Neural cell (in vitro differentiated cells): ENCODE data around the gene MACF1.
"Not testable (repeated sequence)": the region's sequence is repeated elsewhere in the genome, so short reads cannot be mapped to it uniquely, and the experiment has no call there.

Experiments used
- CTCF ChIP-seq: fragments of 450-650 bp; IDR thresholded peaks from 2 replicates; pipeline ENCODE4 v1.5.1; 2014; ENCODE audit warnings: antibody characterized with exemption, mild to moderate bottlenecking, moderate library complexity; ENCODE audit not compliant: poor library complexity, severe bottlenecking
- EP300 ChIP-seq: fragments of 450-650 bp; conservative IDR thresholded peaks from 2 replicates; pipeline ENCODE4 v1.6.1; 2014; ENCODE audit warnings: antibody characterized with exemption, mild to moderate bottlenecking, moderate library complexity; ENCODE audit not compliant: poor library complexity, severe bottlenecking
- EZH2 ChIP-seq: fragments of 200-600, 300-800 bp; shearing (Covaris generic), sonication (generic); IDR thresholded peaks from 2 replicates; pipeline ENCODE4 v1.6.1; 2014; ENCODE audit warnings: antibody characterized with exemption, low read length, borderline replicate concordance, mild to moderate bottlenecking; ENCODE audit not compliant: insufficient read depth, poor library complexity, severe bottlenecking
- POLR2AphosphoS5 ChIP-seq: IDR thresholded peaks from 2 replicates; pipeline ENCODE4 v1.6.1; 2012
- RAD21 ChIP-seq: fragments of 450-650 bp; conservative IDR thresholded peaks from 2 replicates; pipeline ENCODE4 v1.6.1; 2014; ENCODE audit warnings: antibody characterized with exemption, mild to moderate bottlenecking, moderate library complexity
- SMC3 ChIP-seq: fragments of 450-650 bp; conservative IDR thresholded peaks from 2 replicates; pipeline ENCODE4 v1.6.1; 2014; ENCODE audit warnings: antibody characterized with exemption, mild to moderate bottlenecking, moderate library complexity; ENCODE audit not compliant: poor library complexity
- TAF1 ChIP-seq: IDR thresholded peaks from 2 replicates; pipeline ENCODE4 v1.6.1; 2012; ENCODE audit warnings: low read depth

DNA sequence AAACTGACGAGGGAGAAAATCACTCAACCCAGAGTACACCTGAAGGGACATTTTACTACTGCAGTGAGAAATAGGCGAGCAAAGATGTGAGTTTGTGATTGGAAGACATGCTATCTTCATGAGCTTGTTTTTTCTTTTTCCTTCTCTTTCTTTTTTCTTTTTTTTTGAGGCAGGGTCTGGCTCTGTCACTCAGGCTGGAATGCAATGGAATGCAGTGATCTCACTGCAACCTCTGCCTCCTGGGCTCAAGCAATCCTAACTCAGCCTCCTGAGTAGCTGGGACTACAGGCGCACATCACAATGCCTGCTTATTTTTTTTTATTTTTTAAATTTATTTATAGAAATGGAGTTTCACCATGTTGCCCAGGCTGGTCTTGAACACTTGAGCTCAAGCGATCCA is 312.3 kb downstream of the MACF1 start:
- TF ChIP-seq POLR2AphosphoS5, EP300, TAF1, CTCF, EZH2, RAD21, SMC3: not testable (repeated sequence)
